Subcutaneous abdominal adipose tissue (tissue), 5 donors: ENCODE data around the gene AUNIP.
A peak's percentile ranks its signal among the peaks of the same experiment; 100 is the strongest.

ENCODE experiments used
- H3K27ac ChIP-seq: one replicate; pipeline ENCODE4 v1.7.0; 2013; ENCODE audit warnings: low read depth, mild to moderate bottlenecking, inconsistent platforms, low read length, moderate library complexity
- H3K27me3 ChIP-seq, 5 donors: one replicate each; pipeline ENCODE4 v1.7.0; 2013; ENCODE audit warnings: low read length in 5 of 5, inconsistent platforms in 1 of 5; ENCODE audit not compliant: control insufficient read depth in 5 of 5, insufficient read depth in 4 of 5
- H3K36me3 ChIP-seq, 5 donors: one replicate each; pipeline ENCODE4 v1.7.0; 2013; ENCODE audit warnings: low read length in 5 of 5; ENCODE audit not compliant: control insufficient read depth in 5 of 5, insufficient read depth in 5 of 5
- H3K4me1 ChIP-seq, 5 donors: one replicate each; pipeline ENCODE4 v1.7.0; 2013; ENCODE audit warnings: low read length in 5 of 5, mild to moderate bottlenecking in 3 of 5, moderate library complexity in 1 of 5; ENCODE audit not compliant: control insufficient read depth in 5 of 5, insufficient read depth in 5 of 5
- H3K4me3 ChIP-seq, 5 donors: one replicate each; pipeline ENCODE4 v1.7.0; 2013; ENCODE audit warnings: low read length in 5 of 5, low read depth in 1 of 5
- H3K9ac ChIP-seq, 5 donors: one replicate each; pipeline ENCODE4 v1.7.0; 2013; ENCODE audit warnings: low read length in 5 of 5, mild to moderate bottlenecking in 4 of 5, moderate library complexity in 3 of 5
- H3K9me3 ChIP-seq, 5 donors: one replicate each; pipeline ENCODE4 v1.7.0; 2013; ENCODE audit warnings: low read length in 5 of 5; ENCODE audit not compliant: control insufficient read depth in 5 of 5
- donor health status: healthy.
- donor health status: healthy.
- donor health status: healthy.
- donor health status: healthy.
- donor health status: healthy.

AUNIP gene

DNA sequence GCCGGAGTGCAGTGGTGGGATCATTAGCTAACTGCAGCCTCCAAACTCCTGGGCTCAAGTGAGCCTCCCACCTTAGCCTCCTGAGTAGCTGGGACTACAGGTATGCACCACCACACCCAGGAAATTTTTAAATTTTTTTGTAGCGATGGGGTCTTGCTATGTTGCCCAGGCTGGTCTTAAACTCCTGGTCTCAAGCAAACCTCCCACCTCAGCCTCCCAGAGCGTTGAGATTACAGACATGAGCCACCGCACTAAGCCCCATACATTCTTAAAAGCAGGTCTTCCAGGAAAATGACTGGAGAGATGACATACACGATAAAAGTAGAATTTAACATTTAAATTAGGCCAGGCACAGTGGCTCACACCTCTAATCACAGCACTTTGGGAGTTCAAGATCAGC, 26.1 kb downstream of the AUNIP start:
- Histone ChIP-seq H3K27ac (no peak overlapping the region), H3K27me3 (no peaks in the 10 kb centered on the region), H3K4me3 (no peak overlapping the region), H3K9ac (no peak overlapping the region), H3K36me3 (peaks cover 39 to 65% (median 56%) of the 10 kb centered on the region in 5 donors), H3K9me3 (no peaks in the 10 kb centered on the region), H3K4me1 (peaks cover 0 to 7% (median 0%) of the 10 kb centered on the region in 5 donors)

- Histone ChIP-seq H3K36me3 (peaks cover 37 to 72% (median 63%) of the 10 kb centered on the region in 5 donors), H3K27me3 (no peaks in the 10 kb centered on the region), H3K4me3 (no peak overlapping the region), H3K9me3 (no peaks in the 10 kb centered on the region), H3K9ac (no peak overlapping the region), H3K27ac (no peak overlapping the region), H3K4me1 (peaks cover 0 to 7% (median 0%) of the 10 kb centered on the region in 5 donors)
These were observed 26.8 kb downstream of the AUNIP start for GRCh38 chr1:25832336-25833037.

DNA sequence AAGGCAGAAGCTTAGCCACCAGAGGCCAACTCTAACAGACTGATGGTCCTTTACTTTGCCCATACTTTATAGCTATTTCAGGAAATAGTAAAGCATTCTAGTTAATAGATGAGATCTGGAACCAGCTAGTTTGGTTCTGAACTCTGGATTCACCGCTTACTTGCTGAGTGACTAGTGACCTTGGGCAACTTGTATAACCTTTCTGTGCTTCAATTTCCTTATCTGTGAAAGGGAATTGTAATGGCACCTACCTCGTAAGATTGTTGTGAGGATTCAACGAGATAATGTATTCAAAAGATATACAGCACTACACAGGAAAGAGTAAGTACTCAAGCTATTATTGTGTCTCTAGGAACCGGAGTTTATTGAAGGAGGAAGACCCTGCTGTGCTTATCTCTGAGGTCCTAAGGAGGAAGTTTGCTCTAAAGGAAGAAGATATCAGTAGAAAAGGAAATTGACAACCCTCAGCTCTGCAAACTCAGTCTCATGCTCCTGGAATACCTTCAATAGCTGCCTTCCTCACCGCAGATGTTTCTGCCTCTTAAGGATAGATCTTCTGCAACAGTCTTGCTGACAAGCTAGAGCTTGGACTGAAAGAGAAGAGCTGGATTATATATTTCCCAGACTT, 27.6 kb downstream of the AUNIP start:
- H3K9ac ChIP-seq, result no peak overlapping the region
- H3K27me3 ChIP-seq, result no peaks in the 10 kb centered on the region
- H3K4me1 ChIP-seq, result peaks cover 0 to 7% (median 0%) of the 10 kb centered on the region in 5 donors
- no peak overlapping the region for H3K27ac ChIP-seq
- H3K4me3 ChIP-seq, result no peak overlapping the region
- H3K36me3 ChIP-seq, result peaks cover 36 to 80% (median 71%) of the 10 kb centered on the region in 5 donors
- H3K9me3 ChIP-seq, result no peaks in the 10 kb centered on the region

GRCh38 chr1:25829046-25829445, 30.2 kb downstream of the AUNIP start:
- H3K9me3 ChIP-seq, result no peaks in the 10 kb centered on the region
- H3K27me3 ChIP-seq, result no peaks in the 10 kb centered on the region
- H3K27ac ChIP-seq, result no peak overlapping the region
- H3K4me3 ChIP-seq, result no peak overlapping the region
- H3K9ac ChIP-seq, result no peak overlapping the region
- peaks cover 36 to 87% (median 77%) of the 10 kb centered on the region in 5 donors for H3K36me3 ChIP-seq
- peaks cover 0 to 7% (median 0%) of the 10 kb centered on the region in 5 donors for H3K4me1 ChIP-seq

DNA sequence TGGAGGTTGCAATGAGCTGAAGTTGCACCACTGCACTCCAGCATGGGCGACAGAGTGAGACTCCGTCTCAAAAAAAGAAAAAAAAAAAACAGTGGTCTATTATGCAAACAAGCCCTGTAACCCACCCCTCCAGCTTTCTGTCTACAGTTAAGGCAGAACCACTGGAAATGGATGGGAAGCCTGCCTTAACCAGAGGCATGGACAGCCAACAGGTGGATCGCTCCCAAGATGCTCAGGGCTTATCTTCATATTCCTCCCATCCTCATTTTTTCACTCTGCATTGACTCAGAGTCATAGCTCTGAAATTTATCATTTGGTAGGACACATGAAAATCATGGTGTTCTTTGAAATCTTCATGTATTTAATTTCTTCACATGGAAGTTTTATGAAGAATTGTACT, 30.8 kb downstream of the AUNIP start:
- no peaks in the 10 kb centered on the region for H3K9me3 ChIP-seq
- peaks cover 0 to 7% (median 0%) of the 10 kb centered on the region in 5 donors for H3K4me1 ChIP-seq
- peaks cover 33 to 84% (median 75%) of the 10 kb centered on the region in 5 donors for H3K36me3 ChIP-seq
- no peak overlapping the region for H3K9ac ChIP-seq
- no peaks in the 10 kb centered on the region for H3K27me3 ChIP-seq
- no peak overlapping the region for H3K4me3 ChIP-seq
- no peak overlapping the region for H3K27ac ChIP-seq

DNA sequence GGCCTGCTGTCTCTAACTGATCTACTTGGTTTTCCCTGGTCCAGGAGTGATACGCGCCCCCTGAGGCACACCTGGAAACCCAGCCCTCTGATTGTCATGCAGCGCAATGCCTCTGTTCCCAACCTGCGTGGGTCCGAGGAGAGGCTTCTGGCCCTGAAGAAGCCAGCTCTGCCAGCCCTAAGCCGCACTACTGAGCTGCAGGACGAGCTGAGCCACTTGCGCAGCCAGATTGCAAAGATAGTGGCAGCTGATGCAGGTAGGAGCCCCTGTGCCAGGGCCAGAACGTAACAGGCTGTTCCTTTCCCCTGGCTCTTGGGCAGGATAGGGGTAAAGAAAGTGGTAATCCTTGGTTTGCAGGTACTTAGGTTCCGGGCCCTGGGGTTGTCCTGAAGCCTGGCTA, 32.7 kb downstream of the AUNIP start:
- H3K4me3 ChIP-seq, result no peak overlapping the region
- no peaks in the 10 kb centered on the region for H3K27me3 ChIP-seq
- H3K4me1 ChIP-seq, result peaks cover 4 to 14% (median 9%) of the 10 kb centered on the region in 5 donors
- H3K9ac ChIP-seq, result no peak overlapping the region
- H3K9me3 ChIP-seq, result no peaks in the 10 kb centered on the region
- peaks cover 22 to 67% (median 58%) of the 10 kb centered on the region in 5 donors for H3K36me3 ChIP-seq
- H3K27ac ChIP-seq, result no peak overlapping the region

DNA sequence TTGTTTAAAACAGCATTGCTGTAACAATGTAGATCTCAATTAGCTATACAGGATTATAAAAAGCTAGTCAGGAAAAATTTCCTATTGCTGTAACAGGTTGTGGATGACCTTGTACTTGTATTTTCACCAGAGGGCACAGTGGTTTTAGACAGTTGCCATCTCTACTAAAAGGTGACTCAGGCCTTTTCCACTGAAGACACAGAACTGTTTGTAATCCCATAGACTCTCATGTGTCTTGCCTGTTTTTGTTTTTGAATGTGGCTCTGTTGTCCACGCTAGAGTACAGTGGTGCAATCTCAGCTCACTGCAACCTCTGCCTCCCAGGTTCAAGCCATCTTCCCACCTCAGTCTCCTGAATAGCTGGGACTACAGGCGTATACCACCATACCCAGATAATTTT, 33.7 kb downstream of the AUNIP start:
- Histone ChIP-seq H3K4me3 (no peak overlapping the region), H3K27ac (no peak overlapping the region), H3K9ac (no peak overlapping the region), H3K36me3 (peaks cover 12 to 57% (median 48%) of the 10 kb centered on the region in 5 donors), H3K27me3 (no peaks in the 10 kb centered on the region), H3K4me1 (peaks cover 6 to 24% (median 19%) of the 10 kb centered on the region in 5 donors), H3K9me3 (no peaks in the 10 kb centered on the region)

- Histone ChIP-seq H3K9ac (peak overlapping the region in 4 of 5 donors; percentile 69 to 96 (median 81)), H3K27ac (no peak overlapping the region), H3K27me3 (no peaks in the 10 kb centered on the region), H3K4me3 (peak overlapping the region in 4 of 5 donors; percentile 79 to 94 (median 92)), H3K9me3 (no peaks in the 10 kb centered on the region), H3K36me3 (peaks cover 0 to 19% (median 11%) of the 10 kb centered on the region in 5 donors), H3K4me1 (peaks cover 9 to 45% (median 36%) of the 10 kb centered on the region in 5 donors)
These were observed 37.6 kb downstream of the AUNIP start for GRCh38 chr1:25821630-25822091.

GRCh38 chr1:25821112-25821476, 38.2 kb downstream of the AUNIP start:
- Histone ChIP-seq H3K4me1 (peaks cover 9 to 45% (median 36%) of the 10 kb centered on the region in 5 donors), H3K27ac (no peak overlapping the region), H3K9me3 (no peaks in the 10 kb centered on the region), H3K27me3 (no peaks in the 10 kb centered on the region), H3K9ac (peak overlapping the region; percentile 1 to 96 (median 70)), H3K4me3 (peak overlapping the region; percentile 79 to 96 (median 93)), H3K36me3 (peaks cover 0 to 19% (median 10%) of the 10 kb centered on the region in 5 donors)
